Activated CD4-positive, CD25-positive, alpha-beta regulatory T cell (primary cell): ENCODE data around the gene EEFSEC.

Experiments
- DNase-seq, 4 experiments: peaks; one replicate each; lab custom pipeline; 2025; lab: John Stamatoyannopoulos, UW

The EEFSEC gene

DNA sequence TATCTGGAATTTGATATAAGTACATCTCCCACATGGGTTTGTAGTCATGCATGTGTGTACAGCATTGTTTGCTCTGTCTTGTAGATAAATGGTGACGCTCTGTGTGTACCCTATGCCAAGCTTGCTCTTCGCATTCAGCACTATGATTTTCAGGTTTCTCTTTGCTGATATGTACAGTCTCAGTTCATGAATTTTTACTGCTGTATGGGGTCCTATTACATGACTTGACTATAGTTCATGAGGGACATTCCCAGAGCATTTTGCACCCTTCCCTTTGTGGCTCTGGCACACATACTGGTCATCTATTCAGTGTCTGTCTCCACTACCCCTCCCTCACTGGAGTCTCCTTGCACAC, 132.7 kb downstream of the EEFSEC start:
- no peak for DNase-seq

DNA sequence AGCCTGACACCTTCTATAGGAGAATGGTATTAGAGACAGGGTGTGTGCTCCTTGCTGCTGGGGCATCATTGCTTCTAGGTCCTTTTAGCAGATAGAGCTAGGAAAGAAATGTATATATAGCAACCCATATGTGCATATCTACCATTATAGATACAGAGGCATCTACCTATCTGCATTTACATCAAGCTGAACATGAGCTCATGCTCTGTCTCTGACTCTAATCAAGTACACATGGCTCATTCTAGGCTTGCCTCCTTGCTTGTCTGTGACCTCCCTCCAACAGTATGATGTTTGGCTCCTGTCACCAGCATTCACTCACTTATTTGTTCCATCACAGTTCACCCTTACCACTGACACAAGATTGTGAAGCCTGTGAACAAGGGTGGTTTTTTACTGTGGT, 133.4 kb downstream of the EEFSEC start:
- no peak for DNase-seq

DNA sequence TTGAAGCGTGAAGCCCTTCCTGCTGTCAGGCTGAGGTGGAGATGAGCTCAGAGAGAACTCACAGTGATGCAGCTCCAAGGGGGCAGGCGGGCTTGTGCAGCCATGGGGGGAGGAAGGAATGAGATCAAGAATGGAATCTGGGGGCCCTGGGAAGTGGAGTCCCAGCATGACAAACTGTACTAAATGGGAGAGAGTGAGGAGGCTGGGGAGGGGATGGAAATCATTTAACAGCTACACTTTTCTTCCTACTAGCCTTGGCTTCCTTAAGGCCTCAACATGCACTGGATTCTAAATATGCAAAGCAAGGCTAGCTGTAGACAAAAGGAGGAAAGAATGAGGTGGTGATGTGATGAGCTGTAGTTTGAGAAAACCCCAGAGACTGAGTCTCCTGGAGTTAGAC, 133.9 kb downstream of the EEFSEC start:
- DNase-seq, result no peak

DNA sequence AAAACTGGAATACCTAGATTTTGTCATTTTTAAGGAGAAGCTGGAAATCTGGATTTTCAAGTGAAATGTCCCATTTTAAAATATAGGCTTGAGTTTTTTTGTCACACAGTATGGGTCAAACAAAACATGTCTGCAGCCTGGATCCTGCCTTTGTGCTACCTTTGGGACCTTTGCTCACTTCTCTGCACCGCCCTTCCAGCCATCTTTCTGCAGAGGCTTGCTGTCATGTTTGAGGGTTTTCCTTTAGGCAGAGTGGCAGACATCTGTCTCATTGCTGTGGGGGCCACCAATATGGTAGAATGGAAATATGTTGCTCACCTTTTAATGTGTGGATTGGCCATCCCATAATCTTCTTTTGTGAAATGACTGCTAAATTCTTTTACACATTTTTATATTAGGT, 136.3 kb downstream of the EEFSEC start:
- no peak for DNase-seq

DNA sequence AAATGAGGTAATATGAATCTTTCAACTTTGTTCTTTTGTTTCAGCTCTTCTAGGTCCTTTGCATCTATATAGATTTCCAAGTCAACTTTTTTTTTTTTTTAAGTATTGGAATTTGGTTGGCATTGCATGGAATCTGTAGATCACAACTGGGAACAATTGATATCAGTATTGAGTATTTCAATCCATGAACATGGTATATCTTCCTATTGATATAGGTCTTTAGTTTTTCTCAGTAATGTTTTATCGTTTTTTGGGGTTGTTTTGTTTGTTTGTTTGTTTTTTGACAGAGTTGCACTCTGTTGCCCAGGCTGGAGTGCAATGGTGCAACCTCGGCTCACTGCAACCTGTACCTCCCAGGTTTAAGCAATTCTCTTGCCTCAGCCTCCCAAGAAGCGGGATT, 137.2 kb downstream of the EEFSEC start:
- no peak for DNase-seq

DNA sequence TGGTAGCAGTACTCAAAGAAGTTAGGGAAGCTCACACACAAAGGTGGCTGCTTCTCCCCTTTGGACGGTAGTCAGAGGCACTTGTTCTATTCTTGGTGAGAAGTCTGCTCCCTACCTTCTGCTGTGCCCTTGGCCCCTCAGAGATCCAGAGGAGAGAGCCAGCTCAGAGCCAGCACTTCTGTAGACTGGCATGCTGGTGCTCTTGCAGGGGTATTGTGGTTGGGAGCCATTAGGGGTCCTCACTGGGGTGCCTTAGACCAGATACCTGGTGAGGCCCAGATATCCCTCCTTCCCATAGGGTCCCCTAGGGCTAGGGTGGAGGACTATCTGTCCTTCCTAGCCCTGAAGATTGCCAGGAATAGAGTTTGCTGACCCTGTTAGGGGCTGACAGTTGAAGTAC, 140.6 kb downstream of the EEFSEC start:
- DNase-seq, result no peak

DNA sequence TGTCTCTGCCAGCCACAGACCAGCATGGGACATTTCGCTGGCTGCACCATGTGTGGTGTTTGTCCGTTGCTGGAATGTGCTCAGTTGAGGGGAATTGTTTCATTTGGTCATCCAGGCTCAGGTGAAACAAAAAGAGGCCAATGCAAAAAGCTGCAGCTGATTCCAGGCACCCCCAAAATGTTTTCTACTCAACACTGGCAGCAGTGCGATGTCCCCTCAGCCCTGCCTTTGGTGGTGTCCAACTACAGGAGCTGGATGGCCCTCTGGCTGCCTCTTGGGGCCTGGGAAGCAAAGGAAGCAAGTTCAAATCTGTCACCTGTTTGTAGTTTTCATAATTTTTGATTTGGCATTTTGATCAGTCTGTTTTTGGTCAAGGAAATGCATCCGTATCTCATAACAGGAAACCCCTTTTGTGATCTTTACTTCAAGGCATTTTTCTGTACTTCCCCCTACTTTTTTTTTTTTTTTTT, 141.8 kb downstream of the EEFSEC start:
- DNase-seq, result no peak

DNA sequence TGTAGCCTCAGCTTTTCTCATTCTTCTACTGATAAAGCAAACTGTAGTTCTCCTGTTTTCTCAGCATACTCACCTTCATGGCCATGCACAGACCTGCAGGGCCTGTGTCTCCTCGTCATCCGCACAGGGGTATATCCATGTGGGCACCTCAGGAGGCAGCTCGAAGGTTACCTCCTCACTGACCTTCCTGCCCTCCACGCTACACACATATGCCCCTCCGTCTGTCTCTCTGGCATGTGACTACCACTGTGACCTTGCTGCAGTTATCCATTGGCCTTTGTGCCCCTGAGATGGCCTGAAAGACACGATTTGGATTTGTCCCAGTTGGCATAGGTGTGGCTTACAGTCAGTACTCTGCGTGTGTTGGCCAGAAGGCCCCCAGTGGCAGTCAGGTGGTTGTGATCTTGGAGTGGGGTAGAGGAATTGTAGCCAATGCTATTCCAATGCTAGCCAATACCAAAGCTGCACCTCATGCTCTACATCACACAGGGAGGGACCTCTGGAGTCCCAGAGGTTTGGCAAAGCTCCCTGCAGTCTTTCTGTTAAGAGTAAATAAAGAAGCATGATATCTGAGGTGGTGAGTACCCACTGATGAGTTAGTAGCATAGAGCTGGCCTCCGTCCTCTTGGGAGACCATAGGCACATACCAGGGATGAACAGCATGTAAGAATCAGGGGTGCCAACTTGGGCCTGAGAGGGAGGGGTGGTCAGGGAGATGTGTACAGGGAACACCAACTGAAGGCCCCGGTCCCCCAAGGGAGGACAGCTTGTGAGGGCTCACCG, 143.4 kb downstream of the EEFSEC start:
- no peak for DNase-seq

DNA sequence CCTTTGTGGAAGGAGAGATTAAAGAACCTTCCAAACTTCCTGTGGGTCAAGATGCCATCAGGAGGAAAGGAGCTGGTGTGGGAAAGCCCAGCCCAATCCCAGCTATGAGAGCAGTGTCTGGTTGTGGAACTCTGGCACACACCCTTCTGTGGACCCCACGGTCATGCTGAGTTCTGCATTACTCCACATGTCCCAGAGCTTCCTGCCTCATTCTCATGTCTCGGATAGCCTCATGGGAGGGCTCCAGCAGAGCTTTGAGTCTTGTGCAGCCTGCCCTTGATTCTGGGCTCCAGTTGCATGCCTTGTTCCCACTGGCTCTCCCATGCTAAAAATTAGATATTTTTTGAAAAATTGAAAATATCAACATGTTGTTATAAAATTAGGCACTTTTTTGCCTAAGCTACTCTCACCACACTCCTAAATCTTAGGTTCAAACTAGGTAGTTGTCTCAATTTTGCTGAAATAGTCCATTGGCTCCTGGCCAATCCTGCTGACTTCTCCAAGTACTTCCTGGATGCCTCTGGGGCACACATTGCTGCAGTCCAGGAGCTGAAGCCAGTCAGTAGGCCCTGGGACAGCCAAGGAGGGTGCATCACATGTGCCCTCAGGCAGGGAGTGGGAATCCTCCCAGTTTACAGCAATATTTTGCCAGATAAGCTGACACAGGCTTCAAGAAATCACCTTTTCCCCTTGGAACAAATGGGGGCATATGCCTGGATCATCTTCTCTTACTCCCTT, 144.3 kb downstream of the EEFSEC start:
- no peak for DNase-seq

DNA sequence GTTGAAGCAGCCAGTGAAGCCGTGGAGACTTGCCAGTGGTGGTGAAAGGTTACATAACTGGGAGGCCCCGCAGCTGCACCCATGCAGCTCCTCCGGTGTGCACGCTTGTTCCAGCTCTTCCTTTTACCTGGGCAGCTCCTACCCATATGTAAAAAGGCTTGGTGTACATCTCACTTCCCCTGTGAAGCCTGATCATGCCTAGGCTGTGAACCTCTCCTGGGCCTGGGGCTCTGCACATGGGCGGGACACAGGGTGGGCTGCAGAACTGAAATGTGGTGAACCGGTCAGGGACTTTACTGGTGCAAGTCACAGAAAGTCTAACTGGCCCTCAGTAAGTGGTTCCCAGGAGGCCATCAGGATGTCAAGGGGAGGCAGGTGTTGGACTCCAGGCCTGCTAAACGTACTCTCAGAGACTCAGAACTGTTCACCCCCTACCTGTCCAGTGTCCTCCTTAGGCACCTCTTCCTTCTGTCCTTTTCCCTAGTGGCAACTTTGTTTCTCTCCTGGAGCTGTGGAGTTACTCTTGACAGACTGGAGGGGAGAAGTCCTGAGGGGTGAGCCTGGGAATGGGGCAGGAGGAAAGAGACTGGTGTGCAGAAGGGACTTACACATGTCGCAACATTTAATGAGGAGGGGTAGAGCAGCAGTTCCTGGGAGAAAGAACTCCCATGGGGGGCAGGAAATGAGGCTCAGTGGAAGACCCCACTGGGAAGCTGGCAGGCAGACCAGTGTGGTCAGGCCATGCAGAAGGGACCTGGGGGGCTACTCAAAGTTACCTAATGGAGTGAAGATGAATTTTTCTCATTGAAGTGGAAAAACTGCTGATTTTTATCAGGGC, 148.1 kb downstream of the EEFSEC start:
- DNase-seq, result no peak

DNA sequence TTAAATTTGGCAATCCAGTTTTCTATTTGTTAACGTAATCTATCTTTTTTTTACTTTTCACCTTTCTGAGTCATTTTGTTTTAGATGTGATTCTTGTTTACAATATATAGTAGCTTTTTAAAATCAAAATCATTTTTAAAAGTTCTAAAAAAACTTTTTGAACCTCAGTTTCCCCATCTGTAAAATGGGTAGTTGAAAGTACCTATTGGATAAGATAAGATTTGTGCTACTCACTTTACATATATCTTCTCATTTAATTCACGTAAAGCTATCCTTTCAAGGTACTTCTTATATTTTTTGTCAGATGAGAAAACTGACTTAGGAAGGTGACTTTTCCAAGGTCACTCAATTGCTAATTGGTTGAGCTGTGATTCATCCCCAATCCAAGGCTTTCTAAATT, 153.2 kb downstream of the EEFSEC start:
- DNase-seq, result no peak

DNA sequence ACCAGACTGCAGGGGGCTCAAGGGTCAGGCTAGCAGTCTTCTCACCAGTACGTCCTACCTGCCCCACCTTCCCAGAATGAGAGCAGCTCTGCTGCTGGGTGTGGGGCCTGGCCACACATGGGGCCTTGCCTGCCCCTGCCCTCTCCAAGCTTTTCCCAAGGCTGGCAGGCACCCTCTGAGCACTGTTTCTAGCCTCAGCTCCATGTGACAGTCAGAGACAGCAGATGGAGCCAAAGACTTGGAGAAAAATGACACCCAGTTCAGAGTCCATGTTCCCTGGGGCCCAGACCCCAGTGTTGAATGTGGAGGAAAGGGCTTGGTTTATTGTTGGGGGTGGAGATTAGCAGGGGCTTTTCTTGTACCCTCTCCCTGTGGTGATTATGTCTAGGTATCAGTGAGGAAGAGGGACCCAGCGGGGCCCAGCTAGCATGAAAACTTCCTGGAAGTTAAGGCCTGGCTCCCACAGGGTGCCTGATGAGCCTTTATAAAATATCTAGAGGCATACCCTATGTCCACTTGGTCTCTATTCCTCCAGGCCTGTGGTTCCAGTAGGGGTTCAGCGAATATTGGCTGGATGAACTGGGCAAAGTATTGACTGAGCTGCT, 153.8 kb downstream of the EEFSEC start:
- no peak for DNase-seq

DNA sequence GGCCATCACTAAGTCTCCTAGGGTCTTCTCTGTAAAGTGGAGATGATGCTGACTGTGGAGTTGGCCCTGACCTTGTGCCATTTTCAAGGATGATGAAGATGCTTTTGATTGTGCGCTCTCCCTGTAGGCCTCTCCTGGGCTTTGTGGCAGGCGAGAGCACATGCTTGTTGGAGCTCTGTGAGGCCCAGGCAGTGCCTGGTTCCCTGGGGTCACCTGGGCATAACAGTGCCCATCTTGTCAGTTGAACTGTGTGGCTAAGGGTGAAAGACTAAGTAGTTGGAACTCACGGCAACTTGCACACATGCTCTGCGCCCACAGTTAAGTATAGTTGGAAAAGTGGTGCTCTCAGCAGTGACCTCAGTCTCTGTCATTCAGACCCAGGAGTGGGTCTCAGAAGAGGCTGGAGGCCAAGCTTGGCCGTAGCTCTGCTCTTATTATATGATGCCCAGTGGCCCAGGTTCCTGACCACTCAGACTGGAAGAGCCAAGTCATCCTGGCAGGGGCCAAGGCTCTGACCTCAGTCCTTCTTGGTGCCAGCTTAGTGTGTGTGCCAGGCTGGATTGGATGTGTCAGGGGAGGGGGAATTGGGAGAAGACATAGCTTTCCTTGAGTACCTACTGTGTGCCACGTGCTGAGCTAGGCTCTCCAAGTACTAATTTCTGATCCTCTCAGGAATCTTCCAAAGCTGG, 154.6 kb downstream of the EEFSEC start:
- DNase-seq, result no peak

DNA sequence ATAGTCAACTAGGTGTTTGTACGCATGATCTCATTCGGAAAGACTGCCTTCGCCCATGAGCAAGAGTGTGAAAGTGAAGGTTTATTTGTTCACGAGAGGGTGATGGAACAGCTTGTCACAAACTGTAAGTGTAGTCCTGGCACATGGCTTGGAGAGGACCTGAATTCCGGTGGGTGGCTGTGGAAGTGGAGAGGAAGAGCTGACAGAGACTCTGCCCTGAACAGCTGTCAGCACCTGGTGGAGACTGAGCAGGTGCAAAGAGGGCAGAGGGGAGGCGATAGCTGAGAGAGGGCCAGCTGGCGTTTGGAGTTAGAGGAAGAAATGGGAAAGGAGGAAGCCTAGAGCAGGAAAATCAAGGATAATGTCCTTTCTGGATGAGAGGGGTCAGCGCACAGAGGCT, 155.7 kb downstream of the EEFSEC start:
- no peak for DNase-seq

DNA sequence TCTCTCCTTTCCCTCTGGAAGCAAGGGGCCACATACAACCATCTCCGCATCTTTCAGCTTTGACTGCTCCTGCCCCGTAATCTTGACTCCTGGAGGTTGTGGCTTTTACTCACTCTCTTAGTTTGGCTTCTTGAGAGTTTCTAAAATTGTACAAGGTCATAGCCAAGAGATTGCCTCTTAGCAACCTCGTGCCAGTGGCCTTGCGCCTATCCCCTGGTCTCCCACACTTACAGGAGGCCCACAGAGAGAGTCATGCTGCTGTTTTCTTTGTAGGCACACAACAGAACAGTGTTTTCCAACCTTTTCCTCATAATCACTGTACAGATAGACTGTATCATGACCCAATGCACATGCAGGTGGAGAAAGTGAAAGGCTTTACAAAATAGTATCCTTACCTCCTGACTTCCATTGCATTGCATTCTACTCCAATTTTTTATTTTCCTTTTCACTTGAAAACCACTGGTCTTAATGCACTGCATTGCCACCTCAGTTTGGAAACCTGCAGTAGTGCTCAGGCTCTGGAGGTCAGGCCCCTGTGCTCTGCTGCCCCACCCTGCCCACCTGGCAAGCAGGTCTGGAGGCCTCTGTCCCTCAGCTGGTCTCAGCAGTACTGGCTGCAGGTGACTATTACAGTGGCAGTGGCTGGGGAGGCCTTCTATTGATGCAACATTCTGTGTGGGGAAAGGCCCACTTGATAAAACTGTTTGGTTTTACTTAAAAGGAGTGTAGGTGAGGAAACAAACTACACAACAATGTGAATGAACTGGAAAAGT, 157.2 kb downstream of the EEFSEC start:
- no peak for DNase-seq

DNA sequence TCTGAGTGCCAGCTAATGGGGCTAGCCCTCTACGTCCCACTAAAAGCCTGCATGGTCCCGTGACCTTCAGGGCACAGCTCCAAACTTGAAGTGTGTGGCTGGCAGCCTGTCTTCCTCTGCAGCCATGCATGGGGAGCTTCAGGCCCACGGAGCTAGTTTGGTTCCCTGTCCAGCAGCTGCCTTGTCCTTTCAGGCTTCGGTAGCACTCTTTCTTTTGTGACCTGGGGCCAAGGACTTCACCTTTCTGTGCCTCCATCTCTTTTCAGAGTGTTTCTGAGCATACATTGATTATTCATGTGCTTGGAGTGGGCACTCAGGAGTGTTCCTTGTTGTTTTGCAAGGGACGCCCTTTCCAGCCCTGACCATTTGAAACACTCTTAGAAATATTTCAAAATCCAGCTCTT, 158.2 kb downstream of the EEFSEC start:
- DNase-seq, result no peak

DNA sequence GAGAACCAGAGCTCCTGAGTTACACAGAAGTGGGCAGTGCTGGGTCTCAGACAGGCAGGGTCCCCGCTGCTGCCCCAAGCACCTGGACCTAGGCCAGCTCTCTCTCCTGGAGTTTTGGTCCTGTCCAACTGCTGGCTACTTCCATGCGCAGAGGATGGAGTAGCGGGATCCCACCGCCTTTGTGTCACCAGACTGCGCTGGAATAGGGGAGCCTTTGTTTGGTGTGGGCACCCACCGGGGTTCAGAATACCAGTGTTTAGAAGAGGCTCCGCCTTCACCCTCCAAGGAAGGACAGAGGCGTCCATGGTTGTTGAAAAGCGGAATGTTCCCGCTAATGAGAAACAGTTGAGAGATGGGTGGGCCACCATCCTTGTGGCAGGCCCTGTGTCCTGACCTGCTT, 159.0 kb downstream of the EEFSEC start:
- no peak for DNase-seq

DNA sequence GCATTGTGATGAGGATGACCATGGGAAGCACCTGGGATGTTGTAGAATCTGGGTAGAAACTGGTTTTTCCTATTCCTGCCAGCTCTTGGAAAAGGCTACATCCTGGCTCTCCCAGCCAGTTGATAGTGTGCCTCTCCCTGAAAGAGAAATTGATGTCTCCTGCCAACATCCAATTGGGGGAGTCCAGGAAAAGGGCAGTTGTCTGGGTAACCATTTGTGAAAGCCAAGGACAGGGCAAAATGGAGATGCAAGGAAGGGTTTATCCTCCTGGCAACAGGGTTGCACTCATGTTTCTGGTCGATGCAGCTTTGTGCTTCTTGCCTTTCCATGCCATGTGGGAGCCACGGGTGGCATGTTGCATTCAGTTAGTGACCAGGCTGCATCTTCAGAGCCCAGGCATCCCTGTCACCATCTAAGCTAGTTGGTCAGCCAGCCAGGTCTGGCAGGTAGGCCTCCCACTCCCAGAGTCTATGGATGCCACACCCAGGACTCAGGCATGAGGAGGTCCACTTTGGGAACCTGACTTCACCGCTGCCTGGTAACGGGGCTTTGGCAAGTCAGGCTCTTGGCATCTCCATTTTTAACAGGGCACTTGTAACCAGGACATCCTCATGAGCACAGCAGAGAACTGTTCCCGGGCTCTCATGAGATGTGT, 159.9 kb downstream of the EEFSEC start:
- DNase-seq, result no peak

DNA sequence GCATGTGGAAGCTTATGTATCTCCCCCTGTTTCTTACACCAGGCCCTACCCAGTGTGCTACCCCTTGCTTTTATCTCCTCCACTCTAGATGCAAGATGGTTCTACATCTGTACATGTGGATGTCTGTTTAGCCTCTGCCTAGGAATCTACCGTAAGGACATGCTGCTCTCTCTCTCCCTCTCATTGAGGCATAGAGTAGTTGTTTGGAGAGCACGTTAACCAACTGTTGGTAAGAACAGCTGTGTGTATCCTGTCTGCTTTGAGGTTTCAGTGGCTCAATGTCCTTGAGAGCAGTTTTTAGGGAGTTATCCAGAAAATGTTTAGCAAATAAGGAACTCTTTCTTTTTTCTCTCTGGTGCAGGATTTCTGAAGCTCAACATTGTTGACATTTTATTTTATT, 160.7 kb downstream of the EEFSEC start:
- DNase-seq, result no peak

DNA sequence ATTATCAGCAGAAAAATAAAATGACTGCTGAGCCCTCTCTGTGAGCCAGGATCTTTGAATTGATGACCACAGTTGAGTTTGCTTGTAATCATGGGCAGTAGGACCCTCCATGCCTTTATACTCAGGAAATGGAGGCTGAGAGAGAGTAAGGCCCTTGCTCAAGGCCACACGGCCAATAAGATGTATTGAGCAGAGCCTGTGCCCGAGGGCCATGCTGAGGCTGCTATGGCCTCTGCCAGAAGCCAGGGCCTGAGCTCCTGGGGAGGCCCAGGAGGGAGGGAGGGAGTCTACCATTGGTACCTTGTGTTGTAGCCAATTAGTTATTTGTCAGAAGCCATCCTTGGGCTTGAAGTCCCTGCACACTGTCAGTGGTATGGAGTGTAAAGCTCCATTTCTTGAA, 162.0 kb downstream of the EEFSEC start:
- no peak for DNase-seq
